GM19397 (cell line): ENCODE results near the gene MGA.
A peak's percentile ranks its signal among the peaks of the same experiment; 100 is the strongest.

ENCODE experiments used
- ATAC-seq: cut with Tn5 transposase; IDR thresholded peaks from one replicate; pipeline ENCODE4 v1.9.1; 2021; ENCODE audit warnings: mild to moderate bottlenecking, moderate library complexity; ENCODE audit not compliant: unreplicated experiment

Gene MGA

DNA sequence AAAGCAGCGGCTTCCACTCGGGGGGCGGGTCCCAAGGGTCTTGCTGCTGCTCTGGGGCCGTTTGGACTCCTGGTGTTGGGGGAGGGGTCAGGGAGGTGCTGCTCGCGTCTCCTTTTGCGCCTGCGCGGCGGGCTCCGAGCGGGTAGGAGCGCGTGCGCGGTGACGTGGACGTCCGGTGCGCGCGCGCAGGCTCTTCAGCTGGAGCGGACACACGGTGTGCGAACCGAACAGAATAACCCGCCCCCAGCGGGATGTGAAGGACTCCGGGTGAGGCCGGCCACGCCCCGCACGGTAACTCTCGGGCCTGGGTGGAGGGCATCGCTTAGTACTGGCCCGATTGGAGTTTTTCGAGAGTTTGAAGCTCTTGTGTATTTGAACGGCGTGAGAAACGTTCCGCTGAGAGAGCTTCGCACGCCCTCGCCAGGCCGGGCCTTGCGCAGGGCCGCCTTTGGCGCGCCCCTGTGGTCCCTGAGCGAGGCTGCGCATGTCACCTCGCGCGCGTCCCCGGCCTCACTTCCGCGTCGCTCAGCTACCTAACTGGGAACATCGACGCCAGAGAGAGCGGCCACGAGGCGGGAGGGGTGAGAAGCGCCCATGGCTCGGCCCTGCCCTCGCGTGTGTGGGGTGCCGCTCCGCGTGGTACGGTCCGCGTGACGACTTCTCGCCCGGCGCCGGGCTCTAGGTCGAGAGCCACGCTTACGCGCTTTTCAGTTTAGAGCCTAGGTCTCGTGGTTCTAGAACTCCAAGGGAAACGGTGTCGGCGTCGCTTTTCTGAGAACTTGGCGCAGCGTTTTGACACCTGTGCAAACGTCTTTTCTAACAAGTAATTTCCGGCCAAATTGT, at the start of gene MGA:
Gene MGA (plus strand): TSS at position 171 of the 843 bp plus-strand sequence.
- ATAC-seq = peak; percentile 71

DNA sequence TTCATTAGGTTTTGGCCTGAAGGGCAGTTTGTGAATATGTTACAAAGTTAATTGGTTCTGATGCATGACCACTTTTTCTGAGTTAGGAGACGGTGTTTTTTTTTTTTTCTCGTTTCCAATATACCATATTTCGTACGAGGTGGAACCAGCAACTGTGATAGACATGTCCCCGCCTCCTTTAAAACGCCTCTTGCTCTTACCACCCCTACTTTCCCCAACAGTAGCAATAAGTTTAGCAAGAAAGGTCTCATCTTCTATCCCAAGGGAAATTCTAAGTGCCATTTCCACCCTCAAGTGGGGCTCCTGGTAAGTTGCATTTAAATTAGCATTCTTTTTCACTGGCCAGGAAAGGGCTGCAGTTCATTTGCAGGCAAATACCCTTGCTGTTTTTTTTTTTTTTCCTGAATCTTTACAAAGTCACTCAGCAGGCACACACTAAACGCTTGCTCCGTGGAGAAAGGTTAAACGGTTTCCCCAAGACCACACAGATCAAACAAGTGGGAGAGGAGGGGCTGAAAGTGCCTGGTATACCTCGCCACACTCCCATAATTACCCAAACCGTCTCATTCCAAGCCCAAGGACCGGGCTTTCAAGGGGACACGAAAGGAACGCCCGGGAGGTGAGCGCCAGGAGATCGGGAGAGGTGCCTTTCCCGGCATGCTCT, 39.5 kb upstream of the MGA start:
- ATAC-seq = peak; percentile 28

DNA sequence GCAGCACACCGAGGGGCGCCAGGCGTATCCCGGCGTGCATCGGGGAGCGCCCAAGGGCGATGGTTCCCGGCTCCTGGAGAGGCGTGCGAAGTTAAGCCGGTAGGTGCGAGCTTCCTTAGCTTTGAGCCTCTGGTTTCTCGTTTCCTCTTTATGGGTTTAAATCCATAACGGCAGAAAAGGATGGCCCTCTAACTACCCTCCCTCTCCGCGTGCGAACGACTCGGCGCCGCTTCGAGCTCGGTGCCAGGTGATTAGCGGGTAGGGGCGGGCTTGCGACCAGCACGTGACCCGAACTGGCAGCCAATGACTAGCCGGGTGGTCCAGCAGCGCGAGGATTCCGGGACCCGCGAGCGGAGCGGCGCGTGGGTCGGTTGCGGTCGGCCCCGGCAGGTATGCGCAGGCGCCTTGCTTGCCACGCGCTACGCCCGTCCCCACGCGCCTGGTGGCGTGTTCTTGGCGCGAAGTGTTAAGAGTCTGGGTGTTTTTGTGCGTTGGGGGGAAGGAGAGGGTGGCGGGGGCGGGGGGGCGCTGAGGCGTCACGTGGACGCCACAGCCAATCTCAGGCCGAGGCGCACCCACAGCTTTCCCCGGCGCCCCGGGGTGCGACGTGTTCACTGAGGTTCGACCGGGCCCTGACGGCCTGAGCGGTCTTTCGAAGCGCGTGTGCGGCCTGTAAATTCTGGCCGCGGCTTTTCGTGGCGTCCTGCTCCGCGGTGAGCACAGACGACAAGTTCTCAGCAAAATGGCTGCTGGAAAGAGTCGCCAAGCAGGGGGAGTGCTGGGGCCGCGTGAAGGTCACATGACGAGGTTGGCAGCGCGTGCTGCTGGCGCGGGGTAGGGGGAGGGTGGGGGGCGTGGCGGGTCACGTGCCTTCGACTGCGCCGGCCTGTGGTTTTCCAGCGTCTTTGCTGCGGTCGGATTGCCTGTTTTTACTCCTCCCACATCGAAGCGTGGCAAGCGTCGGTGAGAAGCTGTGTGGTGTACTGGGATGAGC, 38.7 kb upstream of the MGA start:
- ATAC-seq = peak; percentile 55

DNA sequence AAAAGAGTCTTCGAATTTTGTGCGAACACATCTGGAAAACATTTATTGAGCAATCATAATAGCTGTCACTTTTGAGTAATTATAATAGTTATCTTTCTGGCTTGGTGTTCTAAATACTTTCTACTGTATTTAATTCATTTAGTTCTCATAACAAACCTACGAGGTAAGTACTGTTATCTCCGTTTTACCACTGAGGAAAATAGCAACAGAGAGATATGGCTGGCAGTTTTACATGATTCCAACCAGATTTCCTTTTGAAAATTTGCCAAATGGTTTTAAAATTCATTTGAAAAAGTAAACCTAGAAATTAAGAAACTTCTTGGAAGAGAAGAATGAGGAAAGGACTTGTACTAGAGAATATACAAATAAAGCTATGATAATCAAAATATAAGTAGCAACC, 37.3 kb upstream of the MGA start:
- no peak for ATAC-seq

DNA sequence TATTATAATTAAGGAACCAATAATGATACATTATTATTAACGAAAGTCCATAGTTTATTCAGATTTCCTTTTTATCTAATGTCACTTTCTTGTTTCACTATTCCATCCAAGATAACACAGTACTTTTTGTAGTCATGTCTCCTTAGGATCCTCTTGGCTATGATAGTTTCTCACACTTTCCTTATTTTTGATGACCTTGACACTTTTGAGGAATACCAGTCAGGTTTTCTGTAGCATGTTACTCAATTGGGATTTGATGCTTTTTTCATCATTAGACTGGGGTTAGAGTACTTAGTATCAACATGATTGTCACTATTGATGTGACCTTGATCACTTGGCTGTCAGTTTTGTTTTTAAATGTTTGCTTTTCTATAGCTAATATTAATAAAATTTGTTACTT, 33.0 kb upstream of the MGA start:
- ATAC-seq = no peak

DNA sequence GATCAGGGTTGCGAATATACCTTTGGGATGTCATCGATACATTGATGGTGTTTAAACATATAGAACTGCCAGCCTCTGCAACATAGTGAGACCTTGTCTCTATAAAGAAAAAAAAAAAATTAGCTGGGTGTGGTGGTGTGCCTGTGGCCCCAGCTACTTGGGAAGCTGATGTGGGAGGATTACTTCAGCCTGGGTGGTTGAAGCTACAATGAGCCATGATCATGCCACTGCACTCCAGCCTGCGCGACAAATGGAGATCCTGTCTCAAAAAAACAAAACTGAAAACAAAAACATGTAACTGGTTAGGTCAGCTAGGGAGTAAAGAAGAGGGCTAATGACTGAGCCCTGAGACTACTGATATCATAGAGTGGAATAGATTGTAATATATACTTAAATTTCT, 30.7 kb upstream of the MGA start:
- ATAC-seq = no peak

DNA sequence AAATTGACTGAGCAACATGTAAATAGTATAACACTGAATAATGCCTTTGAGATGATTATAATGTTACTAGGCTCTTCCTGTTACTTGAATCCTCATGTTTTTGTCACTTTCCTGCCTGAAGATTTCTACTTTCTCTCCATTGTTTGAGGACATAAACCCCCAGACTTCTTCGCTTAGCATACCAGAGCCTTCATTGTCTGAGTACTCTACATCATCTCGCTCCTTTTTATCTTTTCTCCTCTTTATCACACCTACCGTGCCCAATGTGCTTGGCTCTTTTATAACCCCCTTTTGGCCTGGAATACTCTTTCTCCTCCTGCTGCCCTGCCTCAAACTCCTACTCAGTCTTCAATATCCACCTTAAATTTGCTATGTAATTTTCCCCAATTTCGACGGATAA, 30.3 kb upstream of the MGA start:
- no peak for ATAC-seq

DNA sequence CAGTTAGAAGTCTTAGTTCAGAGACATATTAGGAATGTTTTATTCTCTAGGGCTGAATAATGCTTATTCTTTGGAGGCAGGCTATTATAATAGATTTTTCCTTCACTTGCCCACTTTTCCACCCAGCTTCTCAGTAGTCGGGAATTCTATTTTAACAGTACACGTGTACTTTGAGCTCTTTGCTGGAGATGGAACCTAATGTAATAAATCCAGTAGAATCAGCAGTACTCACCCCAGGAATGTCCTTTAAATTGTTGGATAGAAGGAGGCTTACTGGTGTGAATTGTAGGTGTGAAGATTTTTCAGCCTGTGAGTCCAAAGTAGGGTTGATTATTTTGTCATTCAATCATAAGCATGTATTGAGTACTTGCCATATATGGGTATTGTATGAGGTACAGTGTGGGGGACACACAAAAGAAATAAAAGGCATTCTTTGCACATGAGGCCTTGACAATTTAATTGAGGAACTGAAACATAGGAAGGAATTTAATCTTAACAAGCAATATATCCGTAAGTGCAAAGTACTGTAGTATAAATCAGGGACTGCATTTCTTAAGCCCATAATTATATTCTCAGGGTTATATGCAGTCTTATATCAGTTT, 29.5 kb upstream of the MGA start:
- no peak for ATAC-seq

DNA sequence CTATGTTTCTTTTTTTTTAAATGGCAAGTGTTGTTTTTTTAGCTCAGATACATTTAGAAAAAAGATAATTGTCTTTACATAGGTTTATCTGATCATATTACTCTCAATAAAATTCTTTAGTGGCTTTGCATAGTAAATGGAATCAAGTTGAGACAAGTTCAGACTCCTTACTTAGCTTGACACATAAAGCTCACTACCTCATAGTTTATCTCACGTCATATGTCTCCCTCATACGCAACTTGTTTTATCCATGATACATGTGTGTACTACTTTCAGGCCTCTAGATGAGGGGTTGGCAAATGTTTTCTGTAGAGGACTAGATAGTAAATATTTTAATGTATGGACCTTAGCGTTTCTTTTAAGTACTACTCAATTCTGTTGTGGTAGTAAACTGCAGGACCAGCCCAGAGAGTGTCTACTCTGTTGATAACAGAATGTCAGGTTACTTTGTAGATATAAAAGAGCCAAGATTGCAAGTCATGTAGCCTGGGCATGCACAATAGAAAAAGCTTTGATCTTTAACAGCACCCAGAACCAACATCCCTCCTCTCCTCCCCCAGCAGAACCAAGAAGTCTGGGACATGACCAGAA, 28.2 kb upstream of the MGA start:
- no peak for ATAC-seq

DNA sequence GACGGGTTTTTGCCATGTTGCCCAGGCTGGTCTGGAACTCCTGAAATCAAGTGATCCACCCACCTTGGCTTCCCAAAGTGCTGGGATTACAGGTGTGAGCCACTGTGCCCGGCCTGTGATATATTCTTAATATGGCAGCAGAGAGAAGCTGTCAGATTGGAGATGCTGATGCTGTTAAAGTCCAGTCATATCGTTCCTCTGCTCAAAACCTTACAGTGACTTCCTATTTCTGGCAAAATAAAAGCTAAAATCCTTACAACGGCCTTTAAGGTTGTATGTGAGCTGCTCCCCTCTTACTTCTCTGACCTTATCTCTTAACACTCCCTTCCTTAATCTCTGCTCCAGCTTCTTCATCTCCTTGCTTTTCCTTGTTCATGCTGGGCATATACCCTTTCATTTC, 26.6 kb upstream of the MGA start:
- no peak for ATAC-seq

DNA sequence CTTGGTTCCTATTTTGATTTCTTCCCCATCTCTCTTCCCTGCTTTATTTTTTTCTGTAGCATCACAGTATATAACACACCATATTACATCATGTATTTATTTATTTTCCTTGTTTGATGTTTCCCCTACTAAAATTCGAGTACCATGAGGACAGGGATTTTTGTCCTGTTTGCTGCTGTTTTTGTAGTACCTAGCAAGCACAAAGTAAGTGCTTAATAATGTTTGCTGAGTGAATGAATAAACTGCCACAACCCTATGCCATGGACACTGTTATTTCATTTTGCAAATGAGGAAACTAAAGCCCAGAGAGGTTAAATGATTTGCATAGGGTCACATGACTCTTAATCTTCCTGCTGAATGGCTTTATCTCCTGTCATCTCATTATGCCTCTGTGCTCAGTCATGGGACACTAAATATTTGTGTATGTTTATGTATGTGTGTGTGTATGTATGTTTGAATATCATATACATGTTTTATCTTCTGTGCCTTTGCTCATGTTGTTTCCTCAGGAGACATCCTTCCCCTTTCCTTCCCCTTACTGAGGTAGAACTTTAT, 26.1 kb upstream of the MGA start:
- ATAC-seq = no peak

DNA sequence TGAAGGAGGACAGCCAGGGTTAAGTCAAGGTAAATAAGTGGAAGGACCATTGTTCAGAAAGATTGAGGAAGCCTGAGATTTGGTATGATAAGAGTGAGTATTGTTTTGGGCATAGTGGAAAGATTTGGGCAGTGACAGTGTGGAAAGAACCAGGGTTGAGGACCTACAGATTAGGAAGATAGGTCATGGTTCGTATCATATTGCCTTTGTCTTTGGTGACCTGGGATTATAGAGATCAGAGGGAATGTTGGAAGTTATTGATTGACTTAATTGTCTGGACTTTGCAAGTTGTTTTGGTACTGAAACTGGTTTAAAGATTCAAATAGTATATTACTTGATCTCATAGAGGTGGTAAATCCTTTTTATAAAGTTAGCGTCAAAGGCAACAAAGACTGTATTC, 23.1 kb upstream of the MGA start:
- ATAC-seq = no peak

DNA sequence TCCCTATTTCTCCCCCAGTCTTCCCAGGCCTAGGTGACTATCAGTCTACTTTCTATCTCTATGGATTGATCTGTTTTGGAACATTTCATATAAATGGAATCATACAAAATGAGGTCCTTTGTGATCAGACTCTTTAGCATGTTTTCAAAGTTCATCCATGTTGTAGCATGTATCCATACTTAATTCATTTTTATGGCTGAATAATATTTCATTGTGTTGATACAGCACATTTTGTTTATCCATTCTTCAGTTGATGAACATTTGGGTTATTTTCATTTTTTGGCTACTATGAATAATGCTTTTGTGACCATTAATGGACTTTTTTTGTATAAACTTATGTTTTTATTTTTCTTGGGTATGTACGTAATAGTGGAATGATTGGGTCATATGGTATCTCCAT, 19.2 kb upstream of the MGA start:
- no peak for ATAC-seq

DNA sequence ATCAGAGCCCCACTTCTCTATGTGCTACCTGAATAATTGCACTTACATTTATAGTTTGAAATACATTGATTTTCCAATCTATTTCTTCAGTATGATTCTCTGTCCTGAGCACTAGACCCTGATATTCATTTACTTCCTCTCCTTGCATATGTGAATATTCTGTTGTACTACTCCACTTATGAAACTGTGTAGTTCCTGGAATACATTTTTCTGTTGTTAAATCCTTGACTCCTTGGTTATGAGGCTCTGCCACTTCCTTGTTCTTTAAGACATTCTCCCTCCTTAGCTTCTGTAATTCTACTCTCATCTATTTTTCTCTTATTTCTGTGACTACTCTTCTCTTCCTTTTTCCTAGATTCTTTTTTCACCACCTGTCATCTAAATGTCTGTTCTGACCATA, 12.9 kb upstream of the MGA start:
- ATAC-seq = no peak

DNA sequence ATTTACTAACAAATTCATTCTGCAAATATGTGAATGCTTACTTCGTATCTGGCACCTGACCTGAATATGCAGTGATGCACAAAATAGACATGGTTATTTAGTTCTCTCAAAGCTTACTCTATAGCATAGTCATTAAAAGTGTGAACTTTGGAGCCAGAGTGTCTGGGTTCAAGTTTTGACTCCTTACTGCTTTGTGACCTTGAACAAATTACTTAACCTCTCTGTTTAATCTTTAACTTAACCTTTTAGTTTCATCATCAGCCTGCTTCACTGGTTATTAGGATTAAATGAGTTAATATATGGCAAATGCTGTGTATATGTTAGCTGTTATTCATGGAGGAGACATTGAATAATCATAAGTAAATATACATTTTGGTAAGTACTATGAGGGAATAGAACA, 12.1 kb upstream of the MGA start:
- ATAC-seq = no peak

DNA sequence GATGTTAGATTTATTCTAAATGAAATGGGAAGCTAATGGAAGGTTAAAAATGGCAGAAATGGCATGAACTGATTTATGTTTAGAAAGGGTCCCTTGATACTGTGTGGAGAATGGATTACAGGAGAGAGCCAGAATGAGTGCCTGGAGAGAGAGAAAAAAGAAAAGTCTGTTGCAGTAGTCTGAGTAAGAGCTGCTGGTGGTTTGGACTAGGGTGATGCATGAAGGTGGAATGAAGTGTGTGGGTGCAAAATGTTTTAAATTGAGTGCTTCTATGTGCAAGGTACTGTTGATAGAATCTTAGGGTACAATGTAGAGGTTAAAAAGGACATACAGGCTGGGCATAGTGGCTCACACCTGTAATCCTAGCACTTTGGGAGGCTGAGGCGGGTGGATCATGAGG, 11.4 kb upstream of the MGA start:
- no peak for ATAC-seq

DNA sequence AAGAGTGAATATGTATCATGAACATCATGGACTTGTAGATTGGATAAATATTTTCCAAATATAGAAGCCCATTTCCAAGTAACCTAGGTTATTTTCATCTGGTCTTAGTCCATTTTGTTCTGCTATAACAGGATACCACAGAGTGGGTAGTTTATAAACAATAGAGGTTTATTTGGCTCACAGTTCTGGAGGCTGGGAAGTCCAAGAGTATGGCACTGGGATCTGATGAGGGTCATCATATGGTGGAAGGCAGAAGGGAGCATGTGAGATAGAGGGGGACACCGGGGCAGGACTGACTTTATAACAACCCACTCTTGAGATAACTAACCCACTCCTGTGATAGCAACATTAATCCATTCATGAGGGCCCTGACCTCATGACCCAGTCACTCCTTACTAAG, 9.4 kb upstream of the MGA start:
- no peak for ATAC-seq

DNA sequence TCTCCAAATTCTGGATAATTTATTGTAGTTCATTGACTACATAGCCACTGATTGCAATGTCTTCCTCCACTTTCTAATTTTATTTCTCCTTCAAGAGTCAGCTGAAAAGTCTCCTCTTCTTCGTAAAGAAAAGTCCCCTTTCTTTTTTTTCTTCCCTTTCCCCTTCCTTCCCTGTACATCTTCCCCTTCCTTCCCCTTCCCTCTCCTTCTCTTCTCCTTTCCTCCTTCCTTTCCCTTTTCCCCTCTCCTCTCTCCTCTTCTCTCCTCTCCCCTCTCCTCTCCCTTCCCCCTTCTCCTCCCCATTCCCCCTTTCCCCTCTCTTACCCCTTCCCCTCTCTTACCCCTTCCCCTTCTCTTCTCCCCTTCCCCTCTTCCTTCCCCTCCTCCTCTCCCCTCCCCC, 8.8 kb upstream of the MGA start:
- no peak for ATAC-seq

DNA sequence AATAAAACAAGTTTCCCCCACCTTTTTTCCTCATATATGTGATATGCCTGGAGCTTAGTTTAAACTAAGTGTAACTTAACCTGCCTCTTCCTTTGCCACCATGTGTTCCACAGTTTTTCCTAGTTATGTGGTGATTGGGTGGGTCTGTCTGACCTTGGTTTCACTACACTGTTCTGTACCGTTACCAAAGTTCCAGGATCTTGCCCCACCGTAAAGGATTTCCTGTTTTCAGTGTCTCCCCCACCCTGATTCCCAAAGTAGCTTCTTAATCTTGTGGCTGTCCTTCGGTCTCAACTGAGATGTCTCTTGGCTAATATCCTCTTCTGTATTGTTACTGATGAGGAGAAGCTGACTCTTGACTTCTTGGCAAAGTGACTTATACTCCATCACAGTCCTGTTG, 6.4 kb upstream of the MGA start:
- ATAC-seq = no peak

DNA sequence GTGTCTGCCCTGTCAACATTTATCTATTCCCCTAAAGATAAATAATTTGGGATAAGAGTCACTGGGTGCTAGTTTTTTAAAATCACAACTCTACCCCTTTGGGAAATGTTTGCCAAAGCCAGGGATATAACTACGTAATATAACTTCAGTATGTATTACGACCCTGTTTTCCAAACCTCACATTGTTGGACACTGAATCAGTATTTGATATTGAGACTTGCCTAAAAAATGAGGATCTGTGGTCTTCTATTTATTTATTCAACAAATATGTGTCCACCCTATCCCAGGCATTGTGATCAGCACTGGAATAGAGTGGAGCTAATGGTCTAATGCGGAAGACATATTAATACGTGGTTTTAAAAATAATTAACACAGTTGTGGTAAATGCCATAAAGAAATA, 4.5 kb upstream of the MGA start:
- ATAC-seq = no peak
